NCI-H2029 treated with DMSO at 0.1 percent for 48 hours (cell line): ENCODE data around the gene RAPGEF4.
"Not testable (repeated sequence)": the region's sequence is repeated elsewhere in the genome, so short reads cannot be mapped to it uniquely, and the experiment has no call there.

Experiments used
- DNase-seq: peaks from one replicate; lab custom pipeline; 2025; lab: John Stamatoyannopoulos, UW

Gene RAPGEF4

GRCh38 chr2:172726172-172726735 lies 9.4 kb upstream of the RAPGEF4 start:
- DNase-seq, result no peak

GRCh38 chr2:172730411-172730810 lies 5.2 kb upstream of the RAPGEF4 start:
- no peak for DNase-seq

- no peak for DNase-seq
These were observed 699 bp upstream of the RAPGEF4 start for GRCh38 chr2:172734711-172735581.

GRCh38 chr2:172736424-172737174 lies 954 bp downstream of the RAPGEF4 start:
- DNase-seq, result no peak

- DNase-seq, result no peak
These were observed 4.1 kb downstream of the RAPGEF4 start for GRCh38 chr2:172739661-172740266.

GRCh38 chr2:172740856-172741255 lies 5.2 kb downstream of the RAPGEF4 start:
- DNase-seq, result no peak

- peak; percentile 21 for DNase-seq
These were observed 7.4 kb downstream of the RAPGEF4 start for GRCh38 chr2:172742931-172743540.

GRCh38 chr2:172743898-172744297 lies 8.3 kb downstream of the RAPGEF4 start:
- no peak for DNase-seq

GRCh38 chr2:172745636-172746035 lies 10.0 kb downstream of the RAPGEF4 start:
- DNase-seq, result no peak

GRCh38 chr2:172748543-172748942 lies 12.9 kb downstream of the RAPGEF4 start:
- DNase-seq, result not testable (repeated sequence)

GRCh38 chr2:172749388-172749787 lies 13.7 kb downstream of the RAPGEF4 start:
- no peak for DNase-seq

- no peak for DNase-seq
These were observed 15.9 kb downstream of the RAPGEF4 start for GRCh38 chr2:172751564-172751963.

- DNase-seq, result no peak
These were observed 18.0 kb downstream of the RAPGEF4 start for GRCh38 chr2:172753610-172754009.

- DNase-seq, result no peak
These were observed 23.8 kb downstream of the RAPGEF4 start for GRCh38 chr2:172759441-172759840.

- no peak for DNase-seq
These were observed 25.7 kb downstream of the RAPGEF4 start for GRCh38 chr2:172761306-172761705.

GRCh38 chr2:172762574-172762973 lies 26.9 kb downstream of the RAPGEF4 start:
- DNase-seq, result no peak

GRCh38 chr2:172763079-172763478 lies 27.4 kb downstream of the RAPGEF4 start:
- no peak for DNase-seq

- no peak for DNase-seq
These were observed 30.0 kb downstream of the RAPGEF4 start for GRCh38 chr2:172765662-172766061.

GRCh38 chr2:172768401-172768800 lies 32.8 kb downstream of the RAPGEF4 start:
- DNase-seq, result no peak

GRCh38 chr2:172769879-172770278 lies 34.2 kb downstream of the RAPGEF4 start:
- no peak for DNase-seq

- DNase-seq, result no peak
These were observed 35.2 kb downstream of the RAPGEF4 start for GRCh38 chr2:172770887-172771286.

- DNase-seq, result no peak
These were observed 37.0 kb downstream of the RAPGEF4 start for GRCh38 chr2:172772633-172773032.
